Neural progenitor cell (in vitro differentiated cells): ENCODE measurements around the gene CPN1. TPM values are rescaled to one million over a fixed set of nuclear protein-coding genes. Genes with fewer than 3 reads are reported as not detected.

Experiments used
- DNase-seq: peaks from one replicate; pipeline ENCODE4 v3.0.0-alpha.2; 2016; ENCODE audit warnings: low spot score
- H2AFZ ChIP-seq: fragments of 200-600 bp; sonication (generic); replicated peaks from 2 replicates; pipeline ENCODE4 v1.6.1; 2016; ENCODE audit warnings: antibody characterized with exemption
- H3F3A ChIP-seq: fragments of 200-600 bp; sonication (generic); 2 replicates; pipeline ENCODE4 v1.6.1; 2016; ENCODE audit warnings: antibody characterized with exemption, low read depth
- H3K27ac ChIP-seq: fragments of 200-600 bp; sonication (generic); 2 replicates; pipeline ENCODE4 v1.5.1; 2016; ENCODE audit warnings: mild to moderate bottlenecking
- H3K27me3 ChIP-seq: fragments of 200-600 bp; sonication (generic); 2 replicates; pipeline ENCODE4 v1.6.1; 2016; ENCODE audit warnings: mild to moderate bottlenecking, moderate library complexity
- H3K36me3 ChIP-seq: fragments of 200-600 bp; sonication (generic); 2 replicates; pipeline ENCODE4 v1.5.1; 2016
- H3K4me1 ChIP-seq: fragments of 200-600 bp; sonication (generic); 2 replicates; pipeline ENCODE4 v1.6.1; 2016; ENCODE audit warnings: mixed run types
- H3K4me2 ChIP-seq: fragments of 200-600 bp; sonication (generic); 2 replicates; pipeline ENCODE4 v1.6.1; 2016
- H3K4me3 ChIP-seq: fragments of 200-600 bp; sonication (generic); 2 replicates; pipeline ENCODE4 v1.5.1; 2016
- H3K79me2 ChIP-seq: fragments of 200-600 bp; sonication (generic); 2 replicates; pipeline ENCODE4 v1.6.1; 2016; ENCODE audit warnings: low read depth
- H3K9ac ChIP-seq: fragments of 200-600 bp; sonication (generic); 2 replicates; pipeline ENCODE4 v1.6.1; 2016
- H3K9me3 ChIP-seq: fragments of 200-600 bp; sonication (generic); 2 replicates; pipeline ENCODE4 v1.5.1; 2016; ENCODE audit warnings: low read depth
- H4K20me1 ChIP-seq: fragments of 200-600 bp; sonication (generic); 2 replicates; pipeline ENCODE4 v1.6.1; 2016; ENCODE audit warnings: low read depth
- H3K27ac Mint-ChIP-seq: 3 replicates; pipeline ENCODE4 v1.8.0; 2021; ENCODE audit warnings: mixed read lengths
- H3K27me3 Mint-ChIP-seq: 2 replicates; pipeline ENCODE4 v1.8.0; 2022; ENCODE audit warnings: low read depth, mild to moderate bottlenecking, inconsistent platforms, moderate library complexity, mixed read lengths; ENCODE audit not compliant: insufficient read depth
- H3K36me3 Mint-ChIP-seq: 3 replicates; pipeline ENCODE4 v1.8.0; 2021; ENCODE audit warnings: mixed read lengths
- H3K4me1 Mint-ChIP-seq: 3 replicates; pipeline ENCODE4 v1.8.0; 2021; ENCODE audit warnings: mixed read lengths
- H3K4me3 Mint-ChIP-seq: 3 replicates; pipeline ENCODE4 v1.8.0; 2021; ENCODE audit warnings: mild to moderate bottlenecking, moderate library complexity, mixed read lengths
- H3K9me3 Mint-ChIP-seq: 3 replicates; pipeline ENCODE4 v1.8.0; 2020; ENCODE audit warnings: mixed read lengths
- CTCF ChIP-seq: fragments of 200-600 bp; sonication (generic); IDR thresholded peaks from 2 replicates; pipeline ENCODE4 v1.5.1; 2017; ENCODE audit warnings: antibody characterized with exemption, mild to moderate bottlenecking
- EZH2 ChIP-seq: fragments of 200-600 bp; sonication (generic); IDR thresholded peaks from 2 replicates; pipeline ENCODE4 v1.6.1; 2017; ENCODE audit warnings: antibody characterized with exemption, mild to moderate bottlenecking, moderate library complexity
- EZH2phosphoT487 ChIP-seq: fragments of 200-600 bp; sonication (generic); IDR thresholded peaks from 2 replicates; pipeline ENCODE4 v1.6.1; 2017; ENCODE audit warnings: antibody characterized with exemption
- total RNA-seq: library from RNA; depleted of rRNA; stranded (reverse); fragments of >200 nt; gene quantifications from 2 replicates; pipeline ENCODE4 v1.2.3, GENCODE V29; 2015; ENCODE audit warnings: low replicate concordance

CPN1 gene
- total RNA-seq, 1 donor from 2014 or later = not detected

DNA sequence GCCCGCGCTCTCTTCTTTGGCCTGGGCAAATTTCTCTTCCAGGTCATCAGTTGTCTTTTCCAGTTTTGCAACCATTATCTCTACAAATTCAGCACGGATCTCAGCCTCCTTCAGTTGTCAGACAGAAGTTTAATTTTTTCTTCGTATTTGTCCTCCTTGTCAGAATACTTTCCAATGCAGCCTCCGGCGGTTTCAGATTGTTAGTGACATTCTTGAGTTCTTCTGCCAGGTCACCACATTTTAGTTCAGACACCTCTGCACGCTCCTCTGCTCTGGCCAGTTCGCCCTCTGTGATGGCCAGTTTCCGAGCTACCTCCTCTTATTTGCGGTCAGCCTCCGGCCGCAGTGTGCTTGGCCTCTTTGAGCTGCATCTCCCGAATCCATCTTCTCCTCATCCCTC is 32.8 kb upstream of the CPN1 start:
- no peak overlapping the region for H3K4me3 Mint-ChIP-seq
- DNase-seq = no peak
- peaks cover 3% of the 10 kb centered on the region for H3K27me3 Mint-ChIP-seq
- peaks cover 1% of the 10 kb centered on the region for H3K4me1 Mint-ChIP-seq
- H3K27ac Mint-ChIP-seq = no peak overlapping the region
- Histone ChIP-seq H3K27me3 (no peaks in the 10 kb centered on the region), H3K4me1 (no peaks in the 10 kb centered on the region), H4K20me1 (no peaks in the 10 kb centered on the region), H3K4me3 (no peak overlapping the region), H3K79me2 (no peaks in the 10 kb centered on the region), H3K36me3 (no peaks in the 10 kb centered on the region), H3K9me3 (no peaks in the 10 kb centered on the region), H3F3A (no peaks in the 10 kb centered on the region), H2AFZ (no peak overlapping the region), H3K4me2 (no peak overlapping the region), H3K27ac (no peak overlapping the region), H3K9ac (no peak overlapping the region)
- H3K9me3 Mint-ChIP-seq = no peaks in the 10 kb centered on the region
- no peaks in the 10 kb centered on the region for H3K36me3 Mint-ChIP-seq
- TF ChIP-seq CTCF (no peak), EZH2 (no peak), EZH2phosphoT487 (no peak)

DNA sequence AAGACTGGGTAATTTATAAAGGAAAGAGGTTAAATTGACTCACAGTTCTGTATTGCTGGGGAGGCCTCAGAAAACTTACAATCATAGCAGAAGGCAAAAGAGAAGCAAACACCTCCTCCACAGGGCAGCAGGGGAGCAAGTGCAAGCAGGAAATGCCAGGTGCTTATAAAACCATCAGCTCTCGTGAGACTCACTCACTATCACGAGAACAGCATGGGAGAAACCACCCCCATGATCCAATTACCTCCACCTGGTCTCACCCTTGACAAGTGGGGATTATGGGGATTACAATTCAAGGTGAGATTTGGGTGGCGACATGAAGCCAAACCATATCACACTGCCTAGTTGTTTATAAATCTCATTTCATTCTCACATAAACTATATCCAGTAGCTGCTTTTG is 28.0 kb upstream of the CPN1 start:
- no peaks in the 10 kb centered on the region for H3K27me3 ChIP-seq
- no peak overlapping the region for H3K9ac ChIP-seq
- no peaks in the 10 kb centered on the region for H4K20me1 ChIP-seq
- H3K4me1 ChIP-seq = no peaks in the 10 kb centered on the region
- H3K9me3 ChIP-seq = no peaks in the 10 kb centered on the region
- no peaks in the 10 kb centered on the region for H3K9me3 Mint-ChIP-seq
- no peak overlapping the region for H3K4me2 ChIP-seq
- H3K79me2 ChIP-seq = no peaks in the 10 kb centered on the region
- no peak overlapping the region for H3K4me3 Mint-ChIP-seq
- DNase-seq = no peak
- no peaks in the 10 kb centered on the region for H3K36me3 ChIP-seq
- H3F3A ChIP-seq = no peaks in the 10 kb centered on the region
- no peak overlapping the region for H3K4me3 ChIP-seq
- H3K27ac ChIP-seq = no peak overlapping the region
- no peak overlapping the region for H2AFZ ChIP-seq
- TF ChIP-seq EZH2 = no peak
- TF ChIP-seq CTCF = no peak
- no peak for TF ChIP-seq EZH2phosphoT487
- H3K27ac Mint-ChIP-seq = no peak overlapping the region
- H3K36me3 Mint-ChIP-seq = no peaks in the 10 kb centered on the region
- H3K27me3 Mint-ChIP-seq = peaks cover 3% of the 10 kb centered on the region
- peaks cover 4% of the 10 kb centered on the region for H3K4me1 Mint-ChIP-seq

- Histone ChIP-seq H3F3A (no peaks in the 10 kb centered on the region), H3K9ac (no peak overlapping the region), H2AFZ (no peak overlapping the region), H3K36me3 (no peaks in the 10 kb centered on the region), H3K4me2 (no peak overlapping the region), H3K4me3 (no peak overlapping the region), H3K9me3 (no peaks in the 10 kb centered on the region), H4K20me1 (no peaks in the 10 kb centered on the region), H3K4me1 (no peaks in the 10 kb centered on the region), H3K27ac (no peak overlapping the region), H3K27me3 (no peaks in the 10 kb centered on the region), H3K79me2 (no peaks in the 10 kb centered on the region)
- peaks cover 4% of the 10 kb centered on the region for H3K4me1 Mint-ChIP-seq
- no peaks in the 10 kb centered on the region for H3K36me3 Mint-ChIP-seq
- no peak overlapping the region for H3K4me3 Mint-ChIP-seq
- no peak for TF ChIP-seq CTCF
- no peak for TF ChIP-seq EZH2
- no peak for TF ChIP-seq EZH2phosphoT487
- no peak for DNase-seq
- peaks cover 3% of the 10 kb centered on the region for H3K27me3 Mint-ChIP-seq
- H3K27ac Mint-ChIP-seq = no peak overlapping the region
- H3K9me3 Mint-ChIP-seq = peaks cover 7% of the 10 kb centered on the region
Observed at GRCh38 chr10:100106865-100107264, 25.2 kb upstream of the CPN1 start.
